NCI-H1930 (cell line): ENCODE results near the gene CYYR1.

Experiments used
- DNase-seq, 2 experiments: peaks; one replicate each; lab custom pipeline; 2025; lab: John Stamatoyannopoulos, UW

Gene CYYR1

GRCh38 chr21:26437326-26438009 lies 135.6 kb downstream of the CYYR1 start:
- DNase-seq, result no peak

GRCh38 chr21:26433386-26433785 lies 139.7 kb downstream of the CYYR1 start:
- DNase-seq, result no peak

- DNase-seq, result no peak
Observed at GRCh38 chr21:26432410-26432809, 140.7 kb downstream of the CYYR1 start.

- DNase-seq, result no peak
Observed at GRCh38 chr21:26425576-26425975, 147.5 kb downstream of the CYYR1 start.

- no peak for DNase-seq
Observed at GRCh38 chr21:26423511-26423910, 149.6 kb downstream of the CYYR1 start.

GRCh38 chr21:26422706-26423105 lies 150.4 kb downstream of the CYYR1 start:
- DNase-seq, result no peak

- DNase-seq, result no peak
Observed at GRCh38 chr21:26422138-26422537, 150.9 kb downstream of the CYYR1 start.

GRCh38 chr21:26421724-26422123 lies 151.4 kb downstream of the CYYR1 start:
- DNase-seq, result no peak
